Keratinocyte (primary cell): ENCODE data around the gene CYP2R1.

Source experiments
- EZH2 ChIP-seq: IDR thresholded peaks from one replicate; pipeline ENCODE4 v1.6.1; 2012; ENCODE audit warnings: inconsistent platforms, mild to moderate bottlenecking, low read length, moderate library complexity
- TF ChIP-seq, protein P1 (sequence below), 3 experiments: IDR thresholded peaks in 1 of 3; conservative IDR thresholded peaks in 1 of 3; optimal IDR thresholded peaks in 1 of 3; 2 replicates in 2 of 3; 3 replicates in 1 of 3; pipeline versions ENCODE3 to v1.5.1; 2011; ENCODE audit warnings: low read length in 3 of 3, mild to moderate bottlenecking in 3 of 3, moderate library complexity in 2 of 3, control low read depth in 1 of 3, inconsistent platforms in 1 of 3; ENCODE audit not compliant: insufficient read depth in 2 of 3; ENCODE audit errors: extremely low read depth in 1 of 3

DNA sequence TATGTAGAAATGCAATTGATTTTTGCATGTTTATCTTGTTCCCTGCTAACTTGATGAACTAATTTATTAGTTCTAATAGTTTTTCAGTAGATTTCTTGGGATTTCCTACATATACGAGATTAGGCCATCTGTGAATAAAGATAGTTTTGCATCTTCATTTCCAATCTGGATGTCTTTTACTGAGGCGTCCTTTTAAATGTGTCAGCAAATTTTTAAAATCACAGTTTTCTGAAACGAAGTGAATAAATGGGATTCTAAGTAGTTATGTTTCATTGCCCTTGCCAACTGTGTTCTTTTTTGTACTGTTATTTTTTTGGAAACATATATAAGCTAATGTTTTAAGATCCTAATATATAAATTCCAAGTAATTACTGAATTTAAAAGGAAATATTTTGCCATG is 50.0 kb downstream of the CYP2R1 start:
- TF ChIP-seq, protein P1, sequence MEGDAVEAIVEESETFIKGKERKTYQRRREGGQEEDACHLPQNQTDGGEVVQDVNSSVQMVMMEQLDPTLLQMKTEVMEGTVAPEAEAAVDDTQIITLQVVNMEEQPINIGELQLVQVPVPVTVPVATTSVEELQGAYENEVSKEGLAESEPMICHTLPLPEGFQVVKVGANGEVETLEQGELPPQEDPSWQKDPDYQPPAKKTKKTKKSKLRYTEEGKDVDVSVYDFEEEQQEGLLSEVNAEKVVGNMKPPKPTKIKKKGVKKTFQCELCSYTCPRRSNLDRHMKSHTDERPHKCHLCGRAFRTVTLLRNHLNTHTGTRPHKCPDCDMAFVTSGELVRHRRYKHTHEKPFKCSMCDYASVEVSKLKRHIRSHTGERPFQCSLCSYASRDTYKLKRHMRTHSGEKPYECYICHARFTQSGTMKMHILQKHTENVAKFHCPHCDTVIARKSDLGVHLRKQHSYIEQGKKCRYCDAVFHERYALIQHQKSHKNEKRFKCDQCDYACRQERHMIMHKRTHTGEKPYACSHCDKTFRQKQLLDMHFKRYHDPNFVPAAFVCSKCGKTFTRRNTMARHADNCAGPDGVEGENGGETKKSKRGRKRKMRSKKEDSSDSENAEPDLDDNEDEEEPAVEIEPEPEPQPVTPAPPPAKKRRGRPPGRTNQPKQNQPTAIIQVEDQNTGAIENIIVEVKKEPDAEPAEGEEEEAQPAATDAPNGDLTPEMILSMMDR (optimal IDR thresholded peaks at IDR 0.05 in 1 of 3, IDR thresholded peaks at IDR 0.05 in 1 of 3, conservative IDR thresholded peaks at IDR 0.05 in 1 of 3; ENCODE audit: extremely low read depth in 1 of 3, insufficient read depth in 2 of 3, low read length in 3 of 3): no peak
- TF ChIP-seq EZH2: no peak
